T47D (cell line): Measurements from ENCODE around the gene PHRF1.

Experiments
- DNase-seq, 2 experiments: peaks; one replicate each; pipeline versions ENCODE4 v3.0.0 to v3.0.0-alpha.2; 2011 to 2012; ENCODE audit warnings: low read depth in 1 of 2, low spot score in 1 of 2
- JUND ChIP-seq: IDR thresholded peaks from 2 replicates; pipeline ENCODE4 v1.6.1; 2012; ENCODE audit warnings: low read depth
- in situ Hi-C: cut with HindIII; loops from 2 replicates; pipeline ENCODE4 v1.10.0; 2016; ENCODE audit warnings: low sequenced_read_pairs, low pct_unique_long_range_greater_than_20kb

PHRF1 gene, protein sequence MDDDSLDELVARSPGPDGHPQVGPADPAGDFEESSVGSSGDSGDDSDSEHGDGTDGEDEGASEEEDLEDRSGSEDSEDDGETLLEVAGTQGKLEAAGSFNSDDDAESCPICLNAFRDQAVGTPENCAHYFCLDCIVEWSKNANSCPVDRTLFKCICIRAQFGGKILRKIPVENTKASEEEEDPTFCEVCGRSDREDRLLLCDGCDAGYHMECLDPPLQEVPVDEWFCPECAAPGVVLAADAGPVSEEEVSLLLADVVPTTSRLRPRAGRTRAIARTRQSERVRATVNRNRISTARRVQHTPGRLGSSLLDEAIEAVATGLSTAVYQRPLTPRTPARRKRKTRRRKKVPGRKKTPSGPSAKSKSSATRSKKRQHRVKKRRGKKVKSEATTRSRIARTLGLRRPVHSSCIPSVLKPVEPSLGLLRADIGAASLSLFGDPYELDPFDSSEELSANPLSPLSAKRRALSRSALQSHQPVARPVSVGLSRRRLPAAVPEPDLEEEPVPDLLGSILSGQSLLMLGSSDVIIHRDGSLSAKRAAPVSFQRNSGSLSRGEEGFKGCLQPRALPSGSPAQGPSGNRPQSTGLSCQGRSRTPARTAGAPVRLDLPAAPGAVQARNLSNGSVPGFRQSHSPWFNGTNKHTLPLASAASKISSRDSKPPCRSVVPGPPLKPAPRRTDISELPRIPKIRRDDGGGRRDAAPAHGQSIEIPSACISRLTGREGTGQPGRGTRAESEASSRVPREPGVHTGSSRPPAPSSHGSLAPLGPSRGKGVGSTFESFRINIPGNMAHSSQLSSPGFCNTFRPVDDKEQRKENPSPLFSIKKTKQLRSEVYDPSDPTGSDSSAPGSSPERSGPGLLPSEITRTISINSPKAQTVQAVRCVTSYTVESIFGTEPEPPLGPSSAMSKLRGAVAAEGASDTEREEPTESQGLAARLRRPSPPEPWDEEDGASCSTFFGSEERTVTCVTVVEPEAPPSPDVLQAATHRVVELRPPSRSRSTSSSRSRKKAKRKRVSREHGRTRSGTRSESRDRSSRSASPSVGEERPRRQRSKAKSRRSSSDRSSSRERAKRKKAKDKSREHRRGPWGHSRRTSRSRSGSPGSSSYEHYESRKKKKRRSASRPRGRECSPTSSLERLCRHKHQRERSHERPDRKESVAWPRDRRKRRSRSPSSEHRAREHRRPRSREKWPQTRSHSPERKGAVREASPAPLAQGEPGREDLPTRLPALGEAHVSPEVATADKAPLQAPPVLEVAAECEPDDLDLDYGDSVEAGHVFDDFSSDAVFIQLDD (N-terminal part only)

DNA sequence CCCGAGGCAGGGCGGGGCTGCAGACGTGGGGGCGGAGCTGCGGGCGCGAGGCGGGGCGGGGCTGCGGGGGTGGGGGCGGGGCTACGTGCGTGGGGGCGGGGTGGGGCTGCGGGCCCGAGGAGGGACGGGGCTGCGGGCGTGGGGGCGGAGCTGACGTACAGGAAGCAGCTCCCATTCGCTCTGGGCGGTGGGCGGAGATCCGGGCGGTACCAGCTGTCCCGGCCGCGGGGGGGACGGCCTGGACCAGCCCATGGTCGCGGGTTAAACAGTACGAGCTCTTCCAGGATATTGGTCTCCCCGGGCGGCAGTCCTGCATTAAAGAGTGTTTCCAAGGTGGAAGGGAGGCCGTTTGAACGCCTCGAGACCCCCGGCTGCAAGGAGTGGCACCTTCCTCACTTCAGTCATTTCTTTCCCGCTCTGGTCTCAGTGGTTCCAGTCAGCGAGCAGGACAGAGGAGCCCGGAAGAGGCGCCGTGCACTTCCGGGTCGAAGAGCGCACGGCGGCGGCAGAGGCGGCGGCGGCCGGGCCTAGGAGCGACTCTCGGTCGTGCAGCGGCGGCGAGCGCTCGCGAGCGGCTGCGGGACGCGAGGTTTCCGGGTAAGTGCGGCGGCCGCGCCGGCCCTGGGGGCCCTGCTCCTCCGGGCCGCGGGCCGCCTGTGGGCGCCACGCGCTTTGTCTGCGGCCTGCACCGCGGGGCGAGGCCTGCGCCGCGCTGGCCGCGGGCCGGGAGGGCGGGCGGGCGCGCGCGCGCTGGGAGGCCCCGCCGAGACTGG, at the start of gene PHRF1:
Gene PHRF1, plus strand, starts transcription at position 475 of the 773 bp plus-strand sequence. CDS start 5,043 bp downstream, outside the sequence.
- TF ChIP-seq JUND: no peak
- in situ Hi-C loops: no loop called here
- peak; percentile 81 to 83 for DNase-seq

DNA sequence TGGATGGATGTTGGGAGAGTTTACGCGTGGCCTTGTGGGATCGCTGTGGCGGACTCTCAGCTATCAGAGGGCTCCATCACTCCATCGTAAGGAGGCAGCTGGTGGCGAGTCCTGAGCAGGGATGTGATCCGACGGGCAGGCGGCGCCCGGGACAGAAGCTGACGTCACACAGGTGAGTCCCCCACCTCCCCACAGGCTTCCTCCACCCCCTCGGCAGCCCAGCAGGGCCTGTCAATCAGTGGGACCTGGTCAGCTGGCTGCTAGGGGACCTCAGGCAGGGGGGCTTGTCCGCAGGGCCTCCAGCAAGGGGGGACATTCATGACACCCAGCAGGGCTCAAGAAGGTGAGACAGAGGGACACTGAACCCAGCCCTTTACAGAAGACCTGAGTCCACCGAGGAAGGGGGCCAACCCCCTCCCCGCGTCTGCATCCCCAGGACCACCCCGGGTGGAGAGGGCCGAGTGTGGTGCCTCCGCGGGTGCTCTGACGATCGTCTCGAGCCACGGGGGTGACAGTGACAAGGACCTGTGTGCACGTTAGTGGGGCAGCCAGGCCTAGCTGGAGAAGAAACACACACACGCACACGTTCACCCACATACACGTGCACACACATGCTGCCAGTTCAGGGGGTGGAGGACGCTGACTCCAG, 48.0 kb upstream of the PHRF1 start:
- no peak for TF ChIP-seq JUND
- DNase-seq: no peak
- in situ Hi-C loops: no loop called here

DNA sequence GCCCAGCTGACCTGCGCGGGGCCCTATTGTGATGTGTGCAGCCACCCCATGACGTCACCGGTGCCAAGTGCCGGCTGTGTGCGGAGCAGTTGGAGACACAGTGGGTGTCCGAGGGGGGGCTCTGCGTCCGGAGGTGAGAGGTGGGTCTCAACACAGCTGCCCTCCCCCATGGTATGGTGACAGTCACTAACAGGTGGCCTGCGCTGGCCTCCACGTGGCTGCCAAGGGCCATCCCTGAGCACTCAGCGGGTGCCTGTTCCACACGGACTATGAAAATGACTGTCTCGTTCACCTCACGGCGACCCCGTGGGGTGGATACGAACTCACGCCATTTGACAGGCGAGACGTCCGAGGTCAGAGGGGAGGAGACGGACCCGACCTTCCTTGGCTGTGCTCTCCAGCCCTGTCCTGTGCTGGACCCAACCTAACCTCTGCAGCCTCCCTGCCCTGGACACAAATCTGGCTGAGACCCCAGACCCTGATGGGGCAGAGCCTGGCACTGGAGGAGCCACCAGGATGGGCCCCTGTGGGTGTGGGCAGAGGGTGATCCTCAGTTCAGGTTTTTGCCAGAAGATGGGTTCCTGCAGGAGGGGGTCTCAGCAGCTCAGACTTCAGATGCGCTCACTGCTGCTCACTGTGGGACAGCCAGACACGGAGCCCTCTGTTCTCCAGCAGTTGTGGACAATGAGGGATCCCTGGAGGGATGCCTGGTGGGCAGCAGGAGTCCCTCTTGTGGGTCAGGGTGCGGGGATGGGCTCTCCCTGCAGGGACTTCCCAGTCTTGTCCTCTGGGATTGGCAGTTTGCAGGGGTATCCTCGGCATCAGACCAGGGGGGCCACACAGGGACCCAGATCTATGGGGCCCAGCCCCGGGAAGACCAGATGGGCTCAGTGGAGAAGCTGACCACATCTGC, 47.2 kb upstream of the PHRF1 start:
- TF ChIP-seq JUND: no peak
- in situ Hi-C loops: no loop called here
- DNase-seq: no peak

DNA sequence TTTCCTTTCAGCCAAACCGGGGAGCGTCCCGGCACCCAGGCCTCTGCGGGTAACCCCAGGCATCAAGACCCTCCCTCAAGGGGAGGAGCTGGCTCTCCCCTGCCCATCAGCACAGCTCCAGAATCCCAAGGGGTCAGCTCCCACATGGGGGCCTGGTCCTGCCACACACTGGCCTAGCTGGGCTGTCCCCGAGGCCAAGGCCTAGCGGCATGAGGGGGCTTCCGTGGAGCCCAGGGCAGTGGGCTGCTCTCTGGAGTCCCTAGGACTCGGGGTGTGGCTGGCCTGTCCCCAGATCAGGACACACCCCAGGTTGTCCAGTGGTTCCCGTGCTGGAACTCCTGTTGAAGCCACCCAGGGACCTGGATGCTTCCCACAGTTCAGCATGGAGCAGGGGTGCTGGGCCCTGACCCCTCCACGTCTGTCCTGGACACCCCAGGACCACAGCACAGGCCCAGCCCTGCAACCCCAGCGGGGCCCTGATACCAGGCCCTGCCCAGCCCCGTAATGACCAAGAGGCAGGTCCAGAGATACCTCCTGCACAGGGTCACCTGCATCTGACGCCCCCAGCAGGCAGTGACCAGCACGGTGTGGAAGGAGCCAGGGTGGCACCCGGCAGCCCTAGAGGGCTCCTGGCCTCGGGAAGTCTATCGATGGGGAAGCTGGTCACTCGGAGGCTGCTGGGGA, 46.4 kb upstream of the PHRF1 start:
- no peak for TF ChIP-seq JUND
- no peak for DNase-seq
- in situ Hi-C loops: no loop called here

DNA sequence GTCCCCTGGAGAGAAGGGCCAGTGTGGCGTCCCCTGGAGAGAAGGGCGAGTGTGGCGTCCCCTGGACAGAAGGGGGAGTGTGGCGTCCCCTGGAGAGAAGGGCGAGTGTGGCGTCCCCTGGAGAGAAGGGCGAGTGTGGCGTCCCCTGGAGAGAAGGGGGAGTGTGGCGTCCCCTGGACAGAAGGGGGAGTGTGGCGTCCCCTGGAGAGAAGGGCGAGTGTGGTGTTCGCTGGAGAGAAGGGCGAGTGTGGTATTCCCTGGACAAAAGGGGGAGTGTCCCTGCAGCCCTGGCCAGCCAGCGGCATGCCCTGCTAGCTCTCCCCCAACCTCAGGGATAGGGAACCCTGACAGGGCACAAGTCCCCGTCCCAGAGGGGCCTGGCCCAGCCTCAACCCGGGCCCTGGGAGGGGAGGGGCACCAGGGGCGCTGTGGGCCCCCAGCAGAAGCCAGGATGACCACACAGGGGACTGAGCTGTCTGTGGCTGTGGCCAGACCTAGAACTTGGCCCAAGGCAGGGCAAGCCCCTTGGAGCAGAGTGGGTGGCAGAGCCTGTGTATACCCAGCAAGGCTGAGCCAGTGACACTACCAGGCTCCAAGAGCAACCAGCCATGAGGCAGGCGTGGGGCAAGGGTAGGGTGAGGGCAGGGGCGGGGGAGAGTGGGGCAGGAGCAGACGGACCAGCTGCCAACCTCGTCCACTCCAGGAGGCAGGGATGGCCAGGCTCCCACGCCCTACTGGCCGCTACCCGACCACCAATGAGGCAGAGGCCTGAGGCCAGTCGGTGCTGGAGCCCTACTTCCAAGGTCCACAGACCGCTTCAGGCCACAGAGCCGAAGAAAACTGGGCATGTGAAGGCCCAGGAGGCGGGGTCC, 45.1 kb upstream of the PHRF1 start:
- no peak for TF ChIP-seq JUND
- no peak for DNase-seq
- in situ Hi-C loops: no loop called here

DNA sequence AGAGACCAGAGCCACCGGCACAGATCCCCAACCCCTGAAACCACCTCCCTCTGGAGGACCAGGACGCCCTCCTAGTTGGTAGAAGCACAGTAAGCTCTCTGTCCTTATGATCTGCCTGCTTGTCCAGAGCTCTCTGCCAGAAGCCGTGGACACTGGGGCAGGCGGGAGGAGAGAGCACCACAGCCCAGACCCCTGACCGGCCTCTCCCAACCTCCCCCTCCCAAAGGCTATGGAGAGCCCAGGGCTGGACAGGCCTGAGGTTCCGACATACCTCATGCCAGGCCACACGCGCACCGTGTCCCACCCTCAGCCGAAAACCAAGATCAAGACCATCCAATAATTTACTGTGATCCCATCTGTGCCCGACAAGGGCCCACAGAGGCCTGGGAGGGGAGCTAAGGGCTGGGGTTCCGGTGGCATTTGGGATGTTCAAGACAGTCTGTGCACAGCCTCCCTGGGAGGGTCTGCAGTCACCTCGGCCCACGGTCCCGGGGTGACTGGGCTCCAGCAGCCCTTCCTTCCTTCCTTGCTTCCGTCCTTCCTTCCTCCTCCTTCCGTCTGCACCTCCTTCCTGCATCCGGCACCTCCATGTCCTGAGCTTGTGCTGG, 44.2 kb upstream of the PHRF1 start:
- in situ Hi-C loops: no loop called here
- no peak for TF ChIP-seq JUND
- no peak for DNase-seq

DNA sequence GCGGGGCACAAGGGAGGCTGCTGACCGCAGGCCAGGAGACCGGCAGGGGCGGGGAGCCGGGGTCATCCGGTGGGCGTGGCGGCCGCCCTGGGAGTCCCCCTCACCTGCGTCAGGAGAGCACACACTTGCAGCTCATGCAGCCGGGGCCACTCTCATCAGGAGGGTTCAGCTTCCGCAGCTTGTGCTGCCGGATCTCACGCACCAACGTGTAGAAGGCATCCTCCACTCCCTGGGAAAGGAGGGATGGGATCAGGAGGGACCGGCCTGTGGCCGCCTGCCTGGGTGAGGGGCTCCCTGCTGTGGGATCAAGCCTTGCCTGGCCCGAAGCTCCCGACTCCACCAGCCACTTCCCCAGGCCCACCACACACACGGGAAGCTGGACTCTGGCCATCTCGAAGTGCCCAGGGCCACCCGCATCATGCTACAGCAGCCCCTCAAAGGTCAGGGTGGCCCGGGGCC, 43.7 kb upstream of the PHRF1 start:
- no peak for TF ChIP-seq JUND

DNA sequence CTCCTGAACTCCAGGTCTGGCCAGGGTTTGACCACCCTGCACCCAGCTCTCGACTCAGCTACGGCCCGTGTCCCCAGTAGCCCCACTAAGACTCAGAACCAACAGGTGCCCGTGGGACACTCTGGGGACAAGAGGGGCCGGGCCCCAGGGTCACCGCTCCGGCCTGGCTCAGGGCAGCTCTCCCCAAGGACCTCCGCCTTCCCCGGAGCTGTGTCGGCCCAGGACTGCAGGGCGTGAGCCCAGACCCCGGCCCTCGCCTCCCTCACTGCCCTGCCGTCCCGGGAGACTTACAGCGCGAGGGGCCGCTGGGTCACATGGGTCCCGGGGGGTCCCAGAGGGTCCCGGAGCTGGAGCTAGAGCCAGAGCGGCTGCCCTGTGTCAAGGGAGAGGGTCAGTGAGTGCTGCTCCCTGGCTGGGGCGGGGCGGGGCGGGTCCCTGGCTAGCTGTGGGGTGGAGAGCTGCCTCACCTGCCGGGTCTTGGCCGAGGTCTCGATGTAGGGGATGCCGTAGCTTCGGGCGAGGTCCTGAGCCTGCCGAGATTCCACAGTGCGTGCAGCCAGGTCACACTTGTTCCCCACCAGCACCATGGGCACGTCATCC, 43.2 kb upstream of the PHRF1 start:
- no peak for DNase-seq
- in situ Hi-C loops: no loop called here
- no peak for TF ChIP-seq JUND

More for the DNA sequence above, 43.7 kb upstream of the PHRF1 start:
- in situ Hi-C loops: no loop called here
- DNase-seq: no peak
